ENCODE measurements around the gene TAF8.

TAF8 gene

DNA sequence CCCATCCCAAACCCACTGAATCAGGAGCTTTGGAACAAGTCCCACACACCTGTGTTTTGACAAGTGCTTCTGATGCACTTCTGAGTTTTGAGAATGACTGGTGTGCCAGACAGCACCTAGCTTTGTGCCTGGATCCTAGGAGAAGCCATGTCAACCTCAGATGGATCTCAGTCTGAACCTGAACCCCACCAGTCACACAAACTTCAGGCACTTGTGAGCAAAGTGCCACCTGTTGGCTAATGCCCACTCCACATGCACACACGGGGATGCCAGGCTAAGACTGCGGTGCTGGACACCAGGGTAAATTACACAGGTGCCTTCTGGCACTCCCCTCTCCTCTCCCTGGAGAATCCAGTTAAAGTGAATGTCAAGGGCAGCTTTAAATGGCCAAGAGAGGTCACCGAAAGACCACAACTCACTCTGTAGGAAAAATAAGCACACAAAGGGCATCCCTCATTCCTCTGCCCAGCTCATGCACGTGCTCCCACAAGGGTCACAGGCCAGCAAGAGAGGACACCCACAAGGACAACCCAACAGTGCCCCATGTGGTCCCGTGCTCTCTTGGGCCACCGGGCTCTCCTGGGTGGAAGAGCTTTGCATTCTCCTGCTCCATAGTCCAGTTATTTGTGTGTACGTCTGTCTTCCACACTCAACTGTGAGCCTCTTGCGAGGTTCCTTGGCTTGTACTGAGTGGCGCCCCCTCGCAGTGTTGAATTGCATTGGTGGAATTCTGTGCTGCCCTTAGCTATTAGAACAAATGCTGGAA lies 45.6 kb downstream of the TAF8 start:
- DNase-seq (ENCODE audit: low read depth, low spot score): no peak

DNA sequence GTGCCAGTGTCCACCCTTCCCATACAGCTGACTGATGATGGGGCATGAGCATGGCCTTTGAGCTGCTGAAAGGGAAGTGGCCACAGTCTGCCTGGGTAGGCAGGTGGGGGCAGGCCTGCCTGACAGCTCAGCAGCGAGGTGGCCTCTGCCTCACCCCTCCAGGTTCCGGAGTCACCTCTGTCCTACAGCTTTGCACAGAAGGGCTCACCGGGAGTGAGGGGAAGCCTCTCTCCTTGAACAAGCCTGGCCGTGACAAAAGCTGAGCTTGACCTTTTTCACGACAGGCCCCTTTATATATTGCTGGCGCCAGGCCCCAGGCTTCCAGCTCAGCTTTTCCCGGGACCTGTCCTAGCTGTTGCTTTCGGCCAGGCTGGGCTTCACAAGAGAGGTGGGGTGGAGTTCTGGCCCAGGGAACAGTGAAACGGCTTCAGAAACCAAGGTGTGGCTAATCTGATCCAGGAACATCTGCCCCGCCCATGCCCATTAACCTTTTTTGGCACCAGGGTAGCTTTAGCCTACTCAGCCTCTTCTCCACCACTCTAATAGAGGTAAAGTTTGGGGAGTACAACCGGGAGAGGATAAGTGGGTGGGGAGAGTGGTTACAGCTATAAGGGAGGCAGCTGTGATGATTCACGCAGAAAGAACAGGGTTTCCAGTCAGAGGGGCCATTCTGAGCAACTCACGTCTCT lies 49.2 kb downstream of the TAF8 start:
- DNase-seq (ENCODE audit: low read depth, low spot score): no peak

DNA sequence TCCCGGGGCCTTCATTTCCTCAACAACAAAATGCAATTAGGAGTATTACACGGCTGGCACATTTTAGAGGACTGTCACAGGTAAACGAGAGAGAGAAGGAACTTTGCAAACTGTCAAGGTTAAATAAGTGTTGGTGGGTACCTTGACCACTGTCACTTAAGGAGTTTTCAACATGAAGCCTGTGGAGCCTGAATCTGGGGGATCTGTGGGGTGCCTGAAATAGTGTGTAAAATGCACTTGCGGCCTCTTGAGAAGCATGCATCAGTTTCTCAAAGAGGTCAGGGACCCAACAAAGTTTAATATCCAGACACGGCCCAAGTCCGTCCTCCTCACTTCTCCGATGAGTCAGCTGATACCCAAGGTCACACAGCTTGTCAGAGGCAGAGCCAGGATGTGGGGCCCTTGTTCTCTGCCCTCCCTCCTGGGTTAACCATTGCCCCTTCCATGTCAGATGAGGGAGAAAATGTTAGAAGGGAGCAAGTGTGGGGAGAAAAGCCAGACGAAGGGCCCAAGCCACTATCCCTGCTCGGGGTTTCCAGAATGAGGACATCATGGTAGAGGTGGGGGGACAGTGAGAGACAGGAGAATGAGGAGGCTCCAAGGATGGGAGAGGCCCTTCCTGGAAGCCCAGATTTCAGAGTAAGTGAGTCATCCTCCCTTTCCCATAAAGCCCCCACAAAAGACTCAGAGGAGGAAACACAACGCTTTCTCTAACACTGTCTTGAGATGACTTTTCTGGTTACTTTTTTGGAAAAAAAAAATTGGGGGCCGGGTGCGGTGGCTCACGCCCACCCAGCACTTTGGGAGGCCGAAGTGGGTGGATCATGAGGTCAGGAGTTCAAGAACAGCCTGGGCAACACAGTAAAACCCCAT lies 49.9 kb downstream of the TAF8 start:
- DNase-seq (ENCODE audit: low read depth, low spot score): no peak

DNA sequence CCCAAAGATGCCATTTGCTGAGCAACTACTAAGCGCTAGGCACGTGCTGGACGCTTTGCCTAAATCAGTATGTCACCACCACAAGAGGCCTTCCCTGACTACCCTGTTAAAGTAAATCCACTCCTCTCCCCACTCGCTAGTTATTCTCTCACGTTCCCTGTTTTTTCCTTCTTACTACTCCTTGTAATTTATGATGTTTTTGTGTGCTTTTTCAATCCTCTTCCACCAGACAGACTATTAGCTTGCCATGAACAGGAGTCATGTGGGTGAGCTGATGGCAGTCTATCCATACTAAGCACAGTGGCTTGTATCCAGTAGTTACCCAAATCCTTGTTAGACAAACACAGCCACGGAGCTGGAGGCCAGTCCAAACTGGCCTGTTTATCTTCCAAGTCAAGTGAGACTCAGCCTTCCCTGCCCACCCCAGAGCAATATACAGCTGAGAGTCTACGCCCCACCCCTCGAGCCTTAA lies 50.9 kb downstream of the TAF8 start:
- DNase-seq (ENCODE audit: low read depth, low spot score): no peak

DNA sequence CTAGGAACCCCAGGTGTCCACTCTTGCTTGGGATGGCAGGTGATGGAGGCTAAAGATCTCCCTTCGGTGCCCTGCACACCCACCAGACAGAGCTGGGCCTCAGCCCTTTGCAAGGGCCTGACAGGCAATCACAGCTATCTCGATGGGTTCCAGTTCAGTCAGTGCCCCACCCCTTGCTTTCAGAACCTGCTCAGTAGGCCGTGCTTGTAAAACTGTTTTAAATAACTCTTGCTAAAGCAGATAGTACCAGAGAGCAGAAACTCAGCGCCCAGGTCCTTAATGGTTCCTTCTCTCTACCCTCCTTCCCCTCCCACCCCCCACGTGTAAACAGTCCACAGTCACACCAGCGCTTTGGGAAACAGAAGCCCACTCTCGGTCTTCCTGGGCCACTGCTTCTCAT lies 52.9 kb downstream of the TAF8 start:
- DNase-seq (ENCODE audit: low read depth, low spot score): no peak

DNA sequence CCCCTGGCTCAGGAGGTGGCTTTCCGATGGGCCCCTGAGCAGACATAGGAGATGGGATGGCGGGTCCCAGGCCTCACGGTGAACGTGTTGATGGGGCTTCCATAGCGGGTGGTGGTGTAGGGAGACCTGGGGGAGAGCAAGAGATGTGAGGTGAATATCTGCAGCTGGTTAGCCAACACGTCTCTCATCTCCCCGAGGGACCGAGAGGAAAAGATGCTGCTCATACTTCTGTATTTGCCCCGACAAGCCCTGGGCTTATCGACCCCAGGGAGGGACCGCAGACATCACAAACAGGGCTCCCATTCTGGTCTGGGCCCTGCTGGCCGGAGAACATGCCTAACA lies 53.4 kb downstream of the TAF8 start:
- no peak for DNase-seq (ENCODE audit: low read depth, low spot score)

DNA sequence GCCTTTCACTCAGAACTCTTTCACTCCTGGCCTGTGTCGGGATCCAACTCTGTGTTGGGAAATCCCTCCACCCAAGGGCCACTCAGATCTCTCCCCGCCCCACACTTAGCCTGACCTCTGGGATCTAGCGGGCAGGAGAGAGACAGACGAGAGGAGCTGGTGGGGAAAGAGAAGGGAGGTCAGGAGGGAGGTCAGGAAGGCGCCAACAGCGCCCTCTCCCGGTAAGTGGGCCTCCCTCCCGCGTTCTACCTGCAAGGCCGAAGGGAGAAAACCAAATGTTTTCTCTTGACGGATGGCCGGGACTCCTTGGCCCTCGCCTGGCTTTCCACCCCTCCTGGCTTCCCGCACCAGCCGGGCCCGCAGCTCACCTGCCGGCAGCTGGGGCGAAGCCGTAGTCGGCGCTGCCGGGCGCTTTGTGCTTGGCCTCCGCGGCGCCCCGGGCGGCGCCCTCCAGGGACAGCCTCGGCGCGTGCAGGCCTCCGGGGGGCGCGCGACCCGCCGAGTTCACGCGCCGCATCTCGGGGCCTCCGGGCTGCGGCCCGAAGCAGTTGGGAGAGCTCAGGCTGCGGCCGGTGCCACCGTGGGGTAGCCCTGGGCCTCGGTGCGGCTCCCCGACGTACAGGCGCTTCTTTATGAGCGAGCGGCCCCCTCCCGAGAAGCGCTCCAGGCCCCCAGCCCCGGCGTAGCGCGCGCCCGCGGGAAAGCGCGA lies 53.9 kb downstream of the TAF8 start:
- DNase-seq (ENCODE audit: low read depth, low spot score): no peak

DNA sequence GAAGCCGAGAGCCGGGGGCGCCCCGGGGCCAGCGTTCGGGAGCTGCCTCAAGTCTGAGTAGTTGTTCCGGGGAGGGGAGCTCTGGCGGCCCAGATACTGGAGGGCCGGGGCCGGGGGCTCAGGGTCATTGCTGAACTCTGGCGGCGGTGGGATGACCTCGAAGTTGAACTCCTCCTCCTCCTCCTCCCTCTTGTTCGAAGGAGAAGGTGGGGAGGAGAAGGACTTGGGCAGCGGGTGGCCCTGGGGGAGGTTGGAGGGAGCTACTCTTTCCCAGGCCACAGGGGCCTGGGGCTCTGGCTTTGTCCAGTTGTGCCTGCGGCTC lies 54.4 kb downstream of the TAF8 start:
- DNase-seq (ENCODE audit: low read depth, low spot score): no peak

DNA sequence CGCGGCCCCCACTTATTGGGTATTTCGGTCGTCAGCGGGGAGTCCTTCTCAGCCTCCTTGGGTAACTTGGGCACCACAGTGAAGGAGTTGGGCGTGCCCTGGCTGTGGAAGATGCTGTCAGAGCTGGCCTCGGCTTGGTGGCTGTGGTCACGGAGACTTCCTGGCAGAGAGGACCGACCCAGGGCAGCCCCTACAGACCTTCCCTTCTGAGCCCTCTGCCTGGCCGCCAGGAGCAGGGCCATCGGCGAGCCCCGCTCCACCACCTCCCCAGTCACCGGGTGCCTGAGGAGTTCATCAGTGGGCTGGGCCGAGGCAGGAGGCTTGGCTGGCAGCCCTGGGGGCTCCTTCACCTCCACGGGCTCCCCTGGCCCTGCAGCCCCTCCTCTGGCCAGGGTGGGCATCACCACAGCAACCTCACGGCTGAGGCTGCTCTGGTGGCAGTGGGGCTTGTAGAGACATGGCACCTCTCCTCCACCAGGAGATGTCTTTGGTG lies 54.9 kb downstream of the TAF8 start:
- DNase-seq (ENCODE audit: low read depth, low spot score): no peak

DNA sequence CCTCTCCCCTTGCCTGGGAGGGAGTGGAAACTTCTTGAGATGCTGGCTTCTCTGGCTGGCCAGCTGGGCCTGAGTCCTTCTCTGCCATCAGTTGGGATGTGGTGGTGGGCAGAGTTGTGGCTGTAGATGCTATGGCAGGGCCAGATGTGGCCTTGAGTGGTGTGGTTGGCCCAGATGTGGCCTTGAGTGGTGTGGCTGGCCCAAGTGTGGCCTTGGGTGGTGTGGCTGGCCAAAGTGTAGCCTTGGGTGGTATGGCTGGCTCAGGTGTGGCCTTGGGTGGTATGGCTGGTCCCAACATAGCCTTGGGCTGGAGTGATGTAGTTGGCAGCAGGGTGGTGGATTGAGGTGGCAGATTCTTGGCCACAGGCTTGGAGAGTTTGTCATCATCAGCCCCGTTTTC lies 55.4 kb downstream of the TAF8 start:
- no peak for DNase-seq (ENCODE audit: low read depth, low spot score)

DNA sequence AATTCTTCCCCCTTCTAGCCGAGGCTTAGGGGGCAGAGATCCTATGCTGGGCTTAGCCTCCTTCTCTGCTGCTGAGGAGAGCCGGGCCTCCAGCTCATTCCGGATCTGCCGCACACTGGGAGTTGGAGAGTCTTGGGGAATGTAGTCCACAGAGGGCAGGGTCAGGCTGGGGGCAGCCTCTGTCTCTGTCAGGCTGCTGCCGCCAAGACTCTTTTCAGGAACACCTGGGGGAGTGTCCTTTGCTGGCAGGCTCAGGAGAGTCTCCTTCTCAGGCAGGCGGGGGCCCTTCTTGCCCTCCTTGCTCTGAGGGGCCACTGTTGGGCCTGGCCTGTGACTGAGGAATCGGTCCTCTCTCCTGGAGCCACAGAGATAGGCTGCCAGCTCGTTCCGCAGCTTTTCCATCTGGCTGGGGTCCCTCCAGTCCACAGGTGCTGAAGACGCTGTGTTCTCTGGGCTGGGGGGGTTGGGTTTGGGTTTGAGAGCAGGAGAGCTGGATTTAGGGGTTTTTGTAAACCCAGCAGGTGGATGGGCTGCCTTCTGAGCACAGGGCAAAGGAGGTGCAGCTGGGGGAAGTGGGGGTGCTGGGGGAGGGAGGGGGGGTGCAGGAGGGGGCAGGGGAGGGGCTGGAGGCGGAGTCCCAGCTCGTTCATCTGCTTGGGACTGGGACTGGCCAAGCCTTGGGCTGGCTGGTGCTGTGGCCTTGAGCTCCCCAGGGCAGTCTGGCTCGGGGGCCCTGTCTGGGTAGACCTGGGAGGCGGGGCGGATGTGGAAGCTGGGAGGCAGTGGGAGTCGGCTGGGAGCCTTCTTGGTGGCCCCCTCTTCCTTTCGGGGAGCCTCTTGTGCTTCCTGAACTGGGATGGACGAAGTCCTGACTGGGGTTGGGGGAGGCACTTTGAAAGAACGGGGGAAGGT lies 56.0 kb downstream of the TAF8 start:
- DNase-seq (ENCODE audit: low read depth, low spot score): no peak

DNA sequence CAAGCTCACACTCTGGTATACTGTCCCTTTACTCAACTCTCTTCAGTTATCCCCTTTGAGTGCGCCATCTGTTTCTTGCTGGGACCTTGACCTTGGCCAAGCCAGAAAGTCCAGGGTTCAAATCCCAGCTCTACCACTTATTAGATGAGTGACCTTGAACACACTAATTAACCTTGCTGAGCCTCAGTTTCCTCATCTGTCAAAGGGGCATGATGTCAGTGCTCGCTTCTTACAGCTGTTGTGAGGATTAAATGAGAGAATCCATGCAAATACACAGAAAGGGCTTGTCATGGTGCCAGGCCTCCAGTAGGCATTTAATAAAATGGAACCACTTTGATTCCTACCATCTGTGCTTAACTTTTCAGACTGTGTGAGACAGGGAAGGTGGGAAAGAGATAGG lies 57.7 kb downstream of the TAF8 start:
- no peak for DNase-seq (ENCODE audit: low read depth, low spot score)

DNA sequence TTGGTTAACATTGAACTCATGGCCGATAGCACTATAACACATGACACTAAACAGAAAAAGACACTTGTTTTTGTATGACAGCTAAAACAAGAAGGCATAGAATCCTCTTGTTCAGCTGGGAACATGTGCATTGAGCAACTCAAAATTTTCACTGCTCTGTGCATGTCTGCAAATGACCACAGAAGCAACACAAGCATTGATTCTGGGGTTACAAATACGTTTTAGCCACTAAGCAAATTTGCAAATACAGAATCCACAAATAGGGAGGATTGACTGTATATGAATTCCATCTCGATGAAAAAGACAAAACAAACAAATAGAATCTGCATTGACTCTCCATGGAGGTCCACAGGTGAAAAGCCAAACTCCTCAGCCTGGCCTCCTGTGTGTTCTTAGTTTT lies 60.4 kb downstream of the TAF8 start:
- DNase-seq (ENCODE audit: low read depth, low spot score): no peak

DNA sequence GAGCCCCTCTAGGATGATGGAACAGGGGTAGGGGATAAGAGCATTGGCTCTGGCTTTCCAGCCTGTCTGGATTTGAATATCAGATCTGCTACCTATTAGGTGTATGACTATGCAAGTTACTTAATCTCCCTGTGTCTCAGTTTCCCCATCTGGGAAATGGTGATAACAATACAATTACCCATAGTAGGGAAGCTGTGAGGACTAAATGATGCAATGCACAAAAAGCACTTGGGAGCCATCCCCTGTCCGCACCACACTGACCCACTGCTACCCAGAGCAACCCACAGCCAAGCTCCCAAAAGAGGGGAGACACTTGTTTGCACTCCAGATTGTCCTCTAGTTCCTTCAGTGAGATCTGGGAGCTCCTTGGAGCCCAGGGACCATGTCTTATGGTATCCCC lies 62.0 kb downstream of the TAF8 start:
- DNase-seq (ENCODE audit: low read depth, low spot score): no peak

DNA sequence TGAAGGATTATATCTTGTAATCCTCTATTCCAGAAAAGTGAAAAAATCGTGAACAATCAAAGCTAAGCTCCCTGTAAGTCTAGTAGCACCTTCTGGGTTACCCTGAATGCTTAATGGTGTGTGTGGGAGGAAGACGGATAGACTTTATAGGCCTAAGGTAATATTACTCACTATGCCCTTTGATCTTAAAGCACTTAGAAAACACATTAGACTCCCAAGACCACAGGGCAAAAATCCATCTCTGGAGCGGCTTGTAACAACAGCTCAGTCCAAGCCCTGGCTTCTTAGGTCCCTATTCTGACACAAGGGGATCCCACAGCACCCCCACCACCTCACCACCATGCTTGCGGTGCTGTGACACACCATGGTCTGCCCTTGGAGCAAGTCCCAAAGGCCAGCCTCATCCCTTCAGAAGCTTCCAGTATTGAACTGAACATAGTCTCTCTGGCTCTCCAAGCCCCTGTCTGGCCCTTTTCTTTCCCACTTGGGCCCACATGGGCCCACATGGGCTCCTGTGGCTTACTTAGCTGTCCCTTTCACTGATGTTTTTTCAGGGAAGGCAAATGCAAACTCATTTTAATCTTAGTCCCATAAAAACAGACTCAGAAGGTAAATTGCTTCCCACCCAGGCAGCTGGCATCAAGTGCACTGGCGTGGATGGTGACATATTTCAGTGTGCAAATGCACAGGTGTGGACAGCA lies 63.8 kb downstream of the TAF8 start:
- DNase-seq (ENCODE audit: low read depth, low spot score): no peak

DNA sequence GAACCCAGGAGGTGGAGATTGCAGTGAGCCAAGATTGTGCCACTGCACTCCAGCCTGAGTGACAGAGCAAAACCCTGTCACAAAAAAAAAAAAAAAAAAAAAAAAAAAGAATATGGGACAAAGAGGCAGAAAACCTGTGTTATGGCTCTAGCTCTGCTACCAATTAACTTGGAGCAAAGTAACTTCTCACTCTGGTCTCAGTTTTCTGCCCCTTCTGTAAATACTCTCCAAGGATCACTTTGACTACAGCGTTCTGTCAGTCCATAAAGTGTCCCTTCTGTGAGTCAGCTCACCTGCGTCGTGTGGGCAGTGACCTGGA lies 67.5 kb downstream of the TAF8 start:
- no peak for DNase-seq (ENCODE audit: low read depth, low spot score)

DNA sequence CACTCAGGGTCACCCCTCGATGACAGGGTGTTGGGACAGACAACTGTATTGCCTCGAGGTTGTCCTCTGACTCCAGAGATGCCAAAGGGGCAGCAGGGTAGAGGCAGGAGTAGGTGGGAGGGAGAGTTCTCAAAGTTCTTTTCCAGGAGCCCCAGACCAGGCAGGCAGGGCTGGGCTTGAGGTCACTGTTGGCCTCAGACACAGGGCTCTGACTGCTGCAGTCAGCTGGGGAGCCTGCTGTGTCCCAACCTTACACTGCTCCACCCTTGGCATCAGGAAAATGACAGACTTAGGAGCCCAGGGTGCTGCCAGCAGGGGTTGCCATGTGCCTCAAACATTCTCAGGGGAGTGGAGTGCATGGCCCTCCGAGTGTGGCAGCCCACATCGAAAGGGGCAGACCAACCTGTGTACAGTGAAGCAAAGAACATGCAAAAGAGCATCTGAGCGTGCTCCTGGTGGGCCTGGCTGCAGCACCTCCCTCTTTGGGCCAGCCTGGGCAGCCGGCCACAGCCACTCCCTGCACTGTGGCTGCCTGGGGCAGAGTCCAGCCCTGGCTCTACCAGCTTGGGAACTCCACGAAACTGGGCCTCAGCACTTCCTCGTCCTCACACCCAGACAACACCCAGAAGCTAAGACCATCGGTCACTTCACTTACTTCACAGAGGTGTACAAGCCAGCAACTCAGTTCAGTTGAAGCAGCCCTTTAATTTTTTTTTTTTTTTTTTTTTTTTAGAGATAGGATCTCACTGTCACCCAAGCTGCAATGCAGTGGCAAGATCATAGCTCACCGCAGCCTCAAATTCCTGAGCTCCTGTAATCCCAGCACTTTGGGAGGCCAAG lies 68.1 kb downstream of the TAF8 start:
- no peak for DNase-seq (ENCODE audit: low read depth, low spot score)

DNA sequence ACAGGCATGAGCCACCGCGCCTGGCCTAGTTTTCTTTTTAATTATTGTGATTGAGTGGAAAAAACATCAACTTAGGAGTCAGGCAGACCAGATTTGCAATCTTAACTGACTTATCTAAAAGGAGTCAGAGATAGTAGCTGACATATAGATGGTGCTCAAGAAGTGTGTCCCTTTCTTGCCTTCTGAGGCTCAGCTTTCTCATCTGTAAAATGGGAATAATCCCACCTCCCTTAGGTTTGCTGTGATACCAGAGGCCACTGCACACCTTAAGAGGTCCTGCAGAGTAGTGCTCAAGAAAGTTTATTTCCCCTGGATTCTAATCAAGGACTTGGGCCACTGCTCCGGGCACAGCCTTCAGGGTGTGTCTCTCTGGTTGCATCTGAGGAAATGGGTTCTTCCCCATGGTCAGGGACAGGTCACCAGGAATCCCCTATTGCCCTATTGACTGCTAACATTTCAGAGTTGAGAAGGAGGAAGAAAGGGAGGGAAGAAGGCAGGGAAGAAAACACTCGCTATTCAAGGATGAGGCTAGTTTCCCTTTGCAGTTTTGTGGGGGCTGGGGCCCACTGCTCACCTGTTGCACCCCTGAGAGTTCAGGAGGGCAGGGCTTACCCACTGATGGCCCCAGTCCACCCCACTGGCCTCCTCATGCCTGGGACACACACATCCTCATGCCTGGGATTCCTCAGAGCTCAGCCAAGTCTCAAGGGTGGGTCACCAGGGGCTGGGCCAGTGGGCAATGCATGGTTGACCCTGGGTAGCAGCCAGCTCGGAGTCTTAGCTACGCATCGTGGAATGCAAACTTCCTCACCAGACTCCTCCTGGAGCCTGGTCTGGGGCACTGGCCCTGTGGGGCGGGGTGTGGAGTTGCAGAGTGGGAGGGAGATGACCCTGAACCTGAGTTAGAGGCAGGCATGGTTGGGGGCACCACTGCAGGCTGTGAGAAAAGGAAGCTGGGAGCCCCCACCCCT lies 70.9 kb downstream of the TAF8 start:
- DNase-seq (ENCODE audit: low read depth, low spot score): no peak

Measured in brain pericyte (primary cell).